Activated naive CD8-positive, alpha-beta T cell (primary cell): ENCODE data around the gene SLC35G6.

Source experiments
- H3K27ac Mint-ChIP-seq: one replicate; pipeline ENCODE4 v1.8.0; 2021; ENCODE audit warnings: mixed read lengths
- H3K27me3 Mint-ChIP-seq: one replicate; pipeline ENCODE4 v1.8.0; 2021; ENCODE audit warnings: mixed read lengths
- H3K36me3 Mint-ChIP-seq: one replicate; pipeline ENCODE4 v1.8.0; 2021; ENCODE audit warnings: mixed read lengths
- H3K4me1 Mint-ChIP-seq: one replicate; pipeline ENCODE4 v1.8.0; 2021; ENCODE audit warnings: low read depth, mixed read lengths
- H3K4me3 Mint-ChIP-seq: one replicate; pipeline ENCODE4 v1.8.0; 2021; ENCODE audit warnings: mild to moderate bottlenecking, mixed read lengths
- H3K9me3 Mint-ChIP-seq: one replicate; pipeline ENCODE4 v1.8.0; 2021; ENCODE audit warnings: low read depth, mixed read lengths

Gene SLC35G6

GRCh38 chr17:7501729-7502128 lies 20.5 kb downstream of the SLC35G6 start:
- Mint-ChIP-seq H3K36me3 (peaks cover 10% of the 10 kb centered on the region), H3K4me1 (no peaks in the 10 kb centered on the region), H3K9me3 (no peaks in the 10 kb centered on the region), H3K4me3 (no peak overlapping the region), H3K27ac (no peak overlapping the region), H3K27me3 (no peaks in the 10 kb centered on the region)

- H3K36me3 Mint-ChIP-seq: peaks cover 8% of the 10 kb centered on the region
- peak overlapping the region; percentile 16 for H3K27ac Mint-ChIP-seq
- H3K4me3 Mint-ChIP-seq: no peak overlapping the region
- no peaks in the 10 kb centered on the region for H3K4me1 Mint-ChIP-seq
- no peaks in the 10 kb centered on the region for H3K27me3 Mint-ChIP-seq
- no peaks in the 10 kb centered on the region for H3K9me3 Mint-ChIP-seq
Measured at GRCh38 chr17:7502171-7502847, 21.1 kb downstream of the SLC35G6 start.

GRCh38 chr17:7502987-7503386 lies 21.7 kb downstream of the SLC35G6 start:
- Mint-ChIP-seq H3K4me3 (no peak overlapping the region), H3K9me3 (no peaks in the 10 kb centered on the region), H3K4me1 (no peaks in the 10 kb centered on the region), H3K27ac (no peak overlapping the region), H3K36me3 (peaks cover 8% of the 10 kb centered on the region), H3K27me3 (no peaks in the 10 kb centered on the region)

GRCh38 chr17:7503521-7503920 lies 22.3 kb downstream of the SLC35G6 start:
- Mint-ChIP-seq H3K27ac (no peak overlapping the region), H3K27me3 (no peaks in the 10 kb centered on the region), H3K36me3 (peaks cover 8% of the 10 kb centered on the region), H3K4me3 (no peak overlapping the region), H3K9me3 (no peaks in the 10 kb centered on the region), H3K4me1 (no peaks in the 10 kb centered on the region)

- Mint-ChIP-seq H3K27me3 (no peaks in the 10 kb centered on the region), H3K27ac (no peak overlapping the region), H3K9me3 (no peaks in the 10 kb centered on the region), H3K4me3 (no peak overlapping the region), H3K36me3 (peaks cover 8% of the 10 kb centered on the region), H3K4me1 (no peaks in the 10 kb centered on the region)
Measured at GRCh38 chr17:7508145-7508544, 26.9 kb downstream of the SLC35G6 start.

GRCh38 chr17:7508846-7509245 lies 27.6 kb downstream of the SLC35G6 start:
- no peak overlapping the region for H3K27ac Mint-ChIP-seq
- no peaks in the 10 kb centered on the region for H3K9me3 Mint-ChIP-seq
- H3K4me3 Mint-ChIP-seq: no peak overlapping the region
- H3K4me1 Mint-ChIP-seq: no peaks in the 10 kb centered on the region
- peaks cover 8% of the 10 kb centered on the region for H3K36me3 Mint-ChIP-seq
- no peaks in the 10 kb centered on the region for H3K27me3 Mint-ChIP-seq

GRCh38 chr17:7509937-7510336 lies 28.7 kb downstream of the SLC35G6 start:
- Mint-ChIP-seq H3K9me3 (no peaks in the 10 kb centered on the region), H3K27ac (no peak overlapping the region), H3K36me3 (peaks cover 8% of the 10 kb centered on the region), H3K27me3 (no peaks in the 10 kb centered on the region), H3K4me3 (no peak overlapping the region), H3K4me1 (peaks cover 3% of the 10 kb centered on the region)

GRCh38 chr17:7511108-7511507 lies 29.9 kb downstream of the SLC35G6 start:
- Mint-ChIP-seq H3K36me3 (peaks cover 7% of the 10 kb centered on the region), H3K27me3 (no peaks in the 10 kb centered on the region), H3K27ac (peak overlapping the region; percentile 29), H3K4me3 (no peak overlapping the region), H3K9me3 (no peaks in the 10 kb centered on the region), H3K4me1 (peaks cover 3% of the 10 kb centered on the region)

GRCh38 chr17:7512105-7512504 lies 30.9 kb downstream of the SLC35G6 start:
- Mint-ChIP-seq H3K27me3 (no peaks in the 10 kb centered on the region), H3K4me1 (peaks cover 3% of the 10 kb centered on the region), H3K9me3 (no peaks in the 10 kb centered on the region), H3K27ac (no peak overlapping the region), H3K4me3 (no peak overlapping the region), H3K36me3 (peaks cover 4% of the 10 kb centered on the region)

GRCh38 chr17:7512824-7513540 lies 31.7 kb downstream of the SLC35G6 start:
- no peaks in the 10 kb centered on the region for H3K27me3 Mint-ChIP-seq
- peaks cover 3% of the 10 kb centered on the region for H3K4me1 Mint-ChIP-seq
- H3K4me3 Mint-ChIP-seq: no peak overlapping the region
- H3K9me3 Mint-ChIP-seq: no peaks in the 10 kb centered on the region
- no peak overlapping the region for H3K27ac Mint-ChIP-seq
- peaks cover 4% of the 10 kb centered on the region for H3K36me3 Mint-ChIP-seq

GRCh38 chr17:7513850-7514419 lies 32.7 kb downstream of the SLC35G6 start:
- no peaks in the 10 kb centered on the region for H3K9me3 Mint-ChIP-seq
- H3K27me3 Mint-ChIP-seq: no peaks in the 10 kb centered on the region
- H3K36me3 Mint-ChIP-seq: peaks cover 4% of the 10 kb centered on the region
- H3K27ac Mint-ChIP-seq: no peak overlapping the region
- H3K4me1 Mint-ChIP-seq: peaks cover 3% of the 10 kb centered on the region
- no peak overlapping the region for H3K4me3 Mint-ChIP-seq

- H3K27ac Mint-ChIP-seq: peak overlapping the region; percentile 19
- no peak overlapping the region for H3K4me3 Mint-ChIP-seq
- no peaks in the 10 kb centered on the region for H3K9me3 Mint-ChIP-seq
Measured at GRCh38 chr17:7515911-7516610, 34.8 kb downstream of the SLC35G6 start.

GRCh38 chr17:7523033-7523432 lies 41.8 kb downstream of the SLC35G6 start:
- Mint-ChIP-seq H3K4me3 (no peak overlapping the region), H3K27ac (no peak overlapping the region), H3K36me3 (no peaks in the 10 kb centered on the region), H3K9me3 (no peaks in the 10 kb centered on the region), H3K4me1 (peaks cover 3% of the 10 kb centered on the region), H3K27me3 (no peaks in the 10 kb centered on the region)

More at GRCh38 chr17:7515911-7516610, 34.8 kb downstream of the SLC35G6 start:
- peaks cover 2% of the 10 kb centered on the region for H3K36me3 Mint-ChIP-seq
- no peaks in the 10 kb centered on the region for H3K27me3 Mint-ChIP-seq
- peaks cover 3% of the 10 kb centered on the region for H3K4me1 Mint-ChIP-seq

- Mint-ChIP-seq H3K27me3 (no peaks in the 10 kb centered on the region), H3K27ac (no peak overlapping the region), H3K36me3 (no peaks in the 10 kb centered on the region), H3K4me1 (no peaks in the 10 kb centered on the region), H3K9me3 (no peaks in the 10 kb centered on the region), H3K4me3 (no peak overlapping the region)
Measured at GRCh38 chr17:7528842-7529241, 47.6 kb downstream of the SLC35G6 start.
